GM12878 (cell line): Measurements from ENCODE around the gene GPRIN2. TPM values are rescaled to one million over a fixed set of nuclear protein-coding genes. Genes with fewer than 3 reads are reported as not detected.

ENCODE experiments used
- ATAC-seq: fragments of 200-7000 bp; cut with Tn5 transposase; 3 replicates; pipeline ENCODE4 v1.9.1; 2020; ENCODE audit warnings: mild to moderate bottlenecking, moderate library complexity
- BruUV-seq: library from RNA; stranded (reverse); fragments of 400-500 nt; replicated peaks from 2 replicates; lab custom pipeline; 2021; lab: Mats Ljungman, UMichigan
- CTCF ChIA-PET: fragments of 300-600 bp; sonication (Branson Sonifier 250); formaldehyde crosslinking; extraction: SDS; loops from one replicate; lab custom pipeline; 2021; ENCODE audit warnings: inconsistent platforms; lab: Yijun Ruan, JAX
- POLR2A ChIA-PET: fragments of 350-600 bp; formaldehyde crosslinking; extraction: SDS; loops from one replicate; lab custom pipeline; 2021; ENCODE audit warnings: inconsistent platforms; lab: Charles Lee
- RAD21 ChIA-PET: fragments of 300-600 bp; sonication (Branson Sonifier 250); formaldehyde crosslinking; loops from one replicate; lab custom pipeline; 2023; ENCODE audit warnings: antibody characterized with exemption; ENCODE audit not compliant: unreplicated experiment; lab: Charles Lee
- SMC1A ChIA-PET: fragments of 300-600 bp; sonication (Branson Sonifier 250); formaldehyde crosslinking; loops from one replicate; lab custom pipeline; 2023; ENCODE audit not compliant: unreplicated experiment, uncharacterized antibody; lab: Charles Lee
- DNase-seq: peaks from one replicate; pipeline ENCODE4 v3.0.0-alpha.2; 2011; ENCODE audit warnings: low read depth, low spot score
- FAIRE-seq: peaks from 3 replicates; lab custom pipeline; 2011; peaks lifted over from hg19 to GRCh38; lab: Jason Lieb, UNC
- H2AFZ ChIP-seq: 2 replicates; pipeline ENCODE4 v1.6.0; 2011; ENCODE audit warnings: low read depth, low read length, control low read depth; ENCODE audit not compliant: control insufficient read depth
- H3K27ac ChIP-seq: 2 replicates; pipeline ENCODE4 v1.5.1; 2011; ENCODE audit warnings: control low read depth; ENCODE audit not compliant: control insufficient read depth, insufficient read depth
- H3K27me3 ChIP-seq, 2 experiments: replicated peaks in 1 of 2; 2 replicates each; pipeline versions ENCODE4 v1.6.0 to v1.6.1; 2011; ENCODE audit warnings: low read length in 1 of 2; ENCODE audit not compliant: control insufficient read depth in 2 of 2, insufficient read depth in 2 of 2
- H3K36me3 ChIP-seq, 2 experiments: 2 replicates each; pipeline ENCODE4 v1.5.1; 2011; ENCODE audit warnings: low read length in 1 of 2; ENCODE audit not compliant: control insufficient read depth in 2 of 2, insufficient read depth in 2 of 2
- H3K4me1 ChIP-seq: 2 replicates; pipeline ENCODE4 v1.6.1; 2011; ENCODE audit warnings: mild to moderate bottlenecking, low read length, moderate library complexity, mixed read lengths; ENCODE audit not compliant: control insufficient read depth, insufficient read depth
- H3K4me2 ChIP-seq: 2 replicates; pipeline ENCODE4 v1.6.0; 2011; ENCODE audit warnings: control low read depth; ENCODE audit not compliant: control insufficient read depth, insufficient read depth
- H3K4me3 ChIP-seq: fragments of 200-600 bp; sonication (generic); 2 replicates; pipeline ENCODE4 v1.5.1; 2016
- H3K79me2 ChIP-seq: 2 replicates; pipeline ENCODE4 v1.6.0; 2011; ENCODE audit warnings: low read length; ENCODE audit not compliant: control insufficient read depth, insufficient read depth
- H3K9ac ChIP-seq: 2 replicates; pipeline ENCODE4 v1.8.0; 2011; ENCODE audit warnings: low read length, control low read depth, mixed read lengths; ENCODE audit not compliant: control insufficient read depth, insufficient read depth
- H3K9me3 ChIP-seq: replicated peaks from 3 replicates; pipeline ENCODE4 v1.5.1; 2011; ENCODE audit warnings: mild to moderate bottlenecking, low read length; ENCODE audit not compliant: control insufficient read depth, insufficient read depth
- H4K20me1 ChIP-seq: 2 replicates; pipeline ENCODE4 v1.6.0; 2011; ENCODE audit not compliant: control insufficient read depth, insufficient read depth
- MXI1 ChIP-seq: fragments of 150-350 bp; IDR thresholded peaks from 2 replicates; pipeline ENCODE4 v1.6.1; 2011; ENCODE audit warnings: low read depth, mild to moderate bottlenecking, inconsistent platforms, low read length, improper control_type of control experiment
- PAX5 ChIP-seq: IDR thresholded peaks from 2 replicates; pipeline ENCODE4 v1.6.1; 2011; ENCODE audit warnings: low read depth, low read length, borderline replicate concordance
- RBBP5 ChIP-seq: fragments of 200-600 bp; sonication (generic); conservative IDR thresholded peaks from 2 replicates; pipeline ENCODE4 v1.6.1; 2016
- TARDBP ChIP-seq: IDR thresholded peaks from 2 replicates; pipeline ENCODE4 v1.6.1; 2016; ENCODE audit warnings: borderline replicate concordance
- ZNF384 ChIP-seq: IDR thresholded peaks from 2 replicates; pipeline ENCODE4 v1.6.1; 2012; ENCODE audit warnings: low read depth, mild to moderate bottlenecking, low read length, improper control_type of control experiment, borderline replicate concordance
- WGBS: methylation state at CpG from one replicate; pipeline ENCODE4 v1.1.6; 2016; ENCODE audit warnings: low lambda C conversion rate; ENCODE audit not compliant: insufficient replicate concordance, insufficient coverage; ENCODE audit errors: missing lambda C conversion rate; 5-methylcytosine and 5-hydroxymethylcytosine counted together
- in situ Hi-C: fragments of 300-500 bp; cut with MboI; formaldehyde crosslinking; loops from 9 replicates; pipeline ENCODE4 v1.14.3; 2018; ENCODE audit warnings: mixed read lengths
- intact Hi-C: fragments of 100-400 bp; cut with micrococcal nuclease; formaldehyde crosslinking; loops from one replicate; pipeline ENCODE4 v1.14.2; 2022; ENCODE audit not compliant: unreplicated experiment
- polyA plus RNA-seq, 11 experiments: library from polyadenylated mRNA; depleted of rRNA in 4 of 11; unstranded in 6 of 11; stranded (reverse) in 5 of 11; fragments of >200 nt; fragmentation: Nextera tagmentation in 4 of 11; fragmentation: Illumina TruSeq in 1 of 11; extraction: Ambion mirVana in 4 of 11; extraction: Trizol in 1 of 11; gene quantifications; 1 replicate in 1 of 11; 2 replicates in 10 of 11; pipeline versions ENCODE4 v1.2.1 to v1.2.3, GENCODE V29; 2011 to 2016; ENCODE audit warnings: inconsistent platforms in 2 of 11, missing spikeins in 2 of 11, low read depth in 1 of 11
- total RNA-seq, 4 experiments: library from RNA; depleted of rRNA in 3 of 4; stranded (reverse); fragments of >200 nt in 3 of 4; fragmentation: Illumina TruSeq in 1 of 4; extraction: Trizol in 1 of 4; gene quantifications; 2 replicates each; pipeline versions ENCODE4 v1.2.1 to v1.2.3, GENCODE V29; 2013 to 2021
- TF ChIP-seq, protein P1 (sequence below): fragments of 450-650 bp; IDR thresholded peaks from 2 replicates; pipeline ENCODE4 v1.6.1; 2017; ENCODE audit warnings: mild to moderate bottlenecking
- TF ChIP-seq, protein P2 (sequence below): fragments of 450-650 bp; IDR thresholded peaks from 2 replicates; pipeline ENCODE4 v1.6.1; 2014; ENCODE audit warnings: mild to moderate bottlenecking
- TF ChIP-seq, protein P3 (sequence below): fragments of 450-650 bp; IDR thresholded peaks from 2 replicates; pipeline ENCODE4 v1.6.1; 2017; ENCODE audit warnings: low read depth, mild to moderate bottlenecking, moderate library complexity
- TF ChIP-seq, protein P4 (sequence below): fragments of 450-650 bp; IDR thresholded peaks from 2 replicates; pipeline ENCODE4 v1.6.1; 2016; ENCODE audit warnings: mild to moderate bottlenecking
- TF ChIP-seq, protein P5 (sequence below): IDR thresholded peaks from 2 replicates; pipeline ENCODE4 v1.6.1; 2011; ENCODE audit warnings: low read depth, mild to moderate bottlenecking, low read length, moderate library complexity, borderline replicate concordance; ENCODE audit errors: extremely low read depth
- TF ChIP-seq, protein P6 (sequence below): fragments of 450-650 bp; IDR thresholded peaks from 2 replicates; pipeline ENCODE4 v1.6.1; 2017; ENCODE audit warnings: mild to moderate bottlenecking, low read depth, inconsistent platforms; ENCODE audit not compliant: poor library complexity, severe bottlenecking

The GPRIN2 gene
- total and polyA plus RNA-seq, 10 of the 15 experiments (the other 5 are each of a cell fraction or from before 2014, with no cell fraction given), result 0.13 TPM; not detected in 9

DNA sequence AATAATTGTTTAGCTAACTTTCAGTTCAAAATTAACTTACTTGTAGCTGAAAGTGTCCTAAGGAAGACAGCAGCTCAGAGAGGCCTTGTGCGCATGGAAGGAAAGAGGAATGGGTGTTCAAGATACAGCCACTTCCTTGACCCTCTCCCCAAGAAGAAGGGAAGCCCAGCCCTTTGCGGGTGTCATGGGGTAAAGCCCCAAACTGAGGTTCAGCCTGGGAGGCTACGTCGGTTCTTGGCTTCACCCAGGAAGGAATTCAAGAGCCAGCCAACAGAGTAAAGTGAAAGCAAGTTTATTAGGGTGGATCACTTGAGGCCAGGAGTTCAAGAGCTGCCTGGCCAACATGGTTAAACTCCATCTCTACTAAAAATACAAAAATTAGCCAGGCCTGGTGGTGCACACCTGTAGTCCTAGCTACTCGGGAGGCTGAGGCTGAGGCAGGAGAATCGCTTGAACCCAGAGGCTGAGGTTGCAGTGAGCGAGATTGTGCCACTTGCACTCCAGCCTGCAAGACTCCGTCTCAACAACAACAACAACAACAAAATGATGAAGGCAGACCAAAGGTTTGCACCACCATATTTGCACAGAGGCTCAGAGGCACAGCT, 15.9 kb downstream of the GPRIN2 start (continued):
- TF ChIP-seq, protein P1, sequence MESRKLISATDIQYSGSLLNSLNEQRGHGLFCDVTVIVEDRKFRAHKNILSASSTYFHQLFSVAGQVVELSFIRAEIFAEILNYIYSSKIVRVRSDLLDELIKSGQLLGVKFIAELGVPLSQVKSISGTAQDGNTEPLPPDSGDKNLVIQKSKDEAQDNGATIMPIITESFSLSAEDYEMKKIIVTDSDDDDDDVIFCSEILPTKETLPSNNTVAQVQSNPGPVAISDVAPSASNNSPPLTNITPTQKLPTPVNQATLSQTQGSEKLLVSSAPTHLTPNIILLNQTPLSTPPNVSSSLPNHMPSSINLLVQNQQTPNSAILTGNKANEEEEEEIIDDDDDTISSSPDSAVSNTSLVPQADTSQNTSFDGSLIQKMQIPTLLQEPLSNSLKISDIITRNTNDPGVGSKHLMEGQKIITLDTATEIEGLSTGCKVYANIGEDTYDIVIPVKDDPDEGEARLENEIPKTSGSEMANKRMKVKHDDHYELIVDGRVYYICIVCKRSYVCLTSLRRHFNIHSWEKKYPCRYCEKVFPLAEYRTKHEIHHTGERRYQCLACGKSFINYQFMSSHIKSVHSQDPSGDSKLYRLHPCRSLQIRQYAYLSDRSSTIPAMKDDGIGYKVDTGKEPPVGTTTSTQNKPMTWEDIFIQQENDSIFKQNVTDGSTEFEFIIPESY, result no peak

DNA sequence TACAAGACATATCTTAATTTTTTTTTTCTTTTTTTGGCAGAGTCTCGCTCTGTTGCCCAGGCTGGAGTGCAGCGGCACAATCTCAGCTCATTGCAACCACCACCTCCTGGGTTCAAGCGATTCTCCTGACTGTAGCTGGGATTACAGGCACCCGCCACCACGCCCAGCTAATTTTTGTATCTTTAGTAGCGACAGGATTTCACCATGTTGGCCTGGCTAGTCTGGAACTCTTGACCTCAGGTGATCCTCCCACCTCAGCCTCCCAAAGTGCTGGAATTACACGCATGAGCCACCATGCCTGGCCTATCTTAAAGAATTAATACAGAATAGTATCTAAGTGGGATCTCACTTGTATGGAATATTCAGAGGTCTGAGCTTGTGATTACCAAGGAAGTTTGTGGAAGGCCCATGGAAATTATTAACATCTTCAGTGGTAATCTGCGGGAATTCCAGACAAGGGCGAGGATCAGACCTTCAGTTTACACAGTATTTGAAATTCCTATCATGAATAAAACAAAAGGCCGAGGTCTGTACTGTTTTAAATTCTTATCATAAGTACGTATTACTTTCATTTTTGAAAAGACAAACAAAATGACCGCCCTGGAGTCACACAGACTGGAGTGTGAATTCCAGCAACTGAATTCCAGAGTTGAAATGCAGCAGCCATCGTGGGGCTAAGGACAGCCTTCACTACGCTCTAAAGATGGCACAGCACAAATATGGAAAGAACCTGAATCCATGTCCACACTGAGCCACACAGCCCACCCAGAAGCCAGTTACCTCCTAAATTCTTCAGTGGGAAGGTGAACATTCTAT, 16.7 kb downstream of the GPRIN2 start:
- no peak overlapping the region for H3K27ac ChIP-seq
- no peaks in the 10 kb centered on the region for H3K9me3 ChIP-seq
- POLR2A ChIA-PET, result no interaction called here
- in situ Hi-C loops, result no loop called here
- H3K36me3 ChIP-seq, result no peaks in the 10 kb centered on the region
- H2AFZ ChIP-seq, result no peak overlapping the region
- H3K79me2 ChIP-seq, result no peaks in the 10 kb centered on the region
- RAD21 ChIA-PET, result no interaction called here
- DNase-seq (no peak), ATAC-seq (no peak), FAIRE-seq (no peak)
- intact Hi-C loops, result no loop called here
- no peak overlapping the region for H3K4me2 ChIP-seq
- no peaks in the 10 kb centered on the region for H4K20me1 ChIP-seq
- no peak overlapping the region for H3K9ac ChIP-seq
- H3K4me3 ChIP-seq, result no peak overlapping the region
- 39% methylated on average over 14 of the region's 14 CpGs for WGBS
- no peaks in the 10 kb centered on the region for H3K4me1 ChIP-seq
- BruUV-seq, result no TSS peak
- SMC1A ChIA-PET, result no interaction called here
- CTCF ChIA-PET, result no interaction called here
- H3K27me3 ChIP-seq, result peaks cover 0 to 5% of the 10 kb centered on the region in 2 experiments; a peak in 1 of 4 replicates
- TF ChIP-seq, protein P2, sequence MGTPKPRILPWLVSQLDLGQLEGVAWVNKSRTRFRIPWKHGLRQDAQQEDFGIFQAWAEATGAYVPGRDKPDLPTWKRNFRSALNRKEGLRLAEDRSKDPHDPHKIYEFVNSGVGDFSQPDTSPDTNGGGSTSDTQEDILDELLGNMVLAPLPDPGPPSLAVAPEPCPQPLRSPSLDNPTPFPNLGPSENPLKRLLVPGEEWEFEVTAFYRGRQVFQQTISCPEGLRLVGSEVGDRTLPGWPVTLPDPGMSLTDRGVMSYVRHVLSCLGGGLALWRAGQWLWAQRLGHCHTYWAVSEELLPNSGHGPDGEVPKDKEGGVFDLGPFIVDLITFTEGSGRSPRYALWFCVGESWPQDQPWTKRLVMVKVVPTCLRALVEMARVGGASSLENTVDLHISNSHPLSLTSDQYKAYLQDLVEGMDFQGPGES, result no peak
- no peak for TF ChIP-seq MXI1
- no peak for TF ChIP-seq ZNF384
- TF ChIP-seq, protein P3, sequence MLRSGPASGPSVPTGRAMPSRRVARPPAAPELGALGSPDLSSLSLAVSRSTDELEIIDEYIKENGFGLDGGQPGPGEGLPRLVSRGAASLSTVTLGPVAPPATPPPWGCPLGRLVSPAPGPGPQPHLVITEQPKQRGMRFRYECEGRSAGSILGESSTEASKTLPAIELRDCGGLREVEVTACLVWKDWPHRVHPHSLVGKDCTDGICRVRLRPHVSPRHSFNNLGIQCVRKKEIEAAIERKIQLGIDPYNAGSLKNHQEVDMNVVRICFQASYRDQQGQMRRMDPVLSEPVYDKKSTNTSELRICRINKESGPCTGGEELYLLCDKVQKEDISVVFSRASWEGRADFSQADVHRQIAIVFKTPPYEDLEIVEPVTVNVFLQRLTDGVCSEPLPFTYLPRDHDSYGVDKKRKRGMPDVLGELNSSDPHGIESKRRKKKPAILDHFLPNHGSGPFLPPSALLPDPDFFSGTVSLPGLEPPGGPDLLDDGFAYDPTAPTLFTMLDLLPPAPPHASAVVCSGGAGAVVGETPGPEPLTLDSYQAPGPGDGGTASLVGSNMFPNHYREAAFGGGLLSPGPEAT, result no peak
- TF ChIP-seq, protein P4, sequence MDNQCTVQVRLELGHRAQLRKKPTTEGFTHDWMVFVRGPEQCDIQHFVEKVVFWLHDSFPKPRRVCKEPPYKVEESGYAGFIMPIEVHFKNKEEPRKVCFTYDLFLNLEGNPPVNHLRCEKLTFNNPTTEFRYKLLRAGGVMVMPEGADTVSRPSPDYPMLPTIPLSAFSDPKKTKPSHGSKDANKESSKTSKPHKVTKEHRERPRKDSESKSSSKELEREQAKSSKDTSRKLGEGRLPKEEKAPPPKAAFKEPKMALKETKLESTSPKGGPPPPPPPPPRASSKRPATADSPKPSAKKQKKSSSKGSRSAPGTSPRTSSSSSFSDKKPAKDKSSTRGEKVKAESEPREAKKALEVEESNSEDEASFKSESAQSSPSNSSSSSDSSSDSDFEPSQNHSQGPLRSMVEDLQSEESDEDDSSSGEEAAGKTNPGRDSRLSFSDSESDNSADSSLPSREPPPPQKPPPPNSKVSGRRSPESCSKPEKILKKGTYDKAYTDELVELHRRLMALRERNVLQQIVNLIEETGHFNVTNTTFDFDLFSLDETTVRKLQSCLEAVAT, result no peak
- no peak for TF ChIP-seq PAX5
- TF ChIP-seq, protein P5, sequence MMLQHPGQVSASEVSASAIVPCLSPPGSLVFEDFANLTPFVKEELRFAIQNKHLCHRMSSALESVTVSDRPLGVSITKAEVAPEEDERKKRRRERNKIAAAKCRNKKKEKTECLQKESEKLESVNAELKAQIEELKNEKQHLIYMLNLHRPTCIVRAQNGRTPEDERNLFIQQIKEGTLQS, result no peak
- TF ChIP-seq TARDBP, result no peak
- TF ChIP-seq, protein P6, sequence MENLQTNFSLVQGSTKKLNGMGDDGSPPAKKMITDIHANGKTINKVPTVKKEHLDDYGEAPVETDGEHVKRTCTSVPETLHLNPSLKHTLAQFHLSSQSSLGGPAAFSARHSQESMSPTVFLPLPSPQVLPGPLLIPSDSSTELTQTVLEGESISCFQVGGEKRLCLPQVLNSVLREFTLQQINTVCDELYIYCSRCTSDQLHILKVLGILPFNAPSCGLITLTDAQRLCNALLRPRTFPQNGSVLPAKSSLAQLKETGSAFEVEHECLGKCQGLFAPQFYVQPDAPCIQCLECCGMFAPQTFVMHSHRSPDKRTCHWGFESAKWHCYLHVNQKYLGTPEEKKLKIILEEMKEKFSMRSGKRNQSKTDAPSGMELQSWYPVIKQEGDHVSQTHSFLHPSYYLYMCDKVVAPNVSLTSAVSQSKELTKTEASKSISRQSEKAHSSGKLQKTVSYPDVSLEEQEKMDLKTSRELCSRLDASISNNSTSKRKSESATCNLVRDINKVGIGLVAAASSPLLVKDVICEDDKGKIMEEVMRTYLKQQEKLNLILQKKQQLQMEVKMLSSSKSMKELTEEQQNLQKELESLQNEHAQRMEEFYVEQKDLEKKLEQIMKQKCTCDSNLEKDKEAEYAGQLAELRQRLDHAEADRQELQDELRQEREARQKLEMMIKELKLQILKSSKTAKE, result no peak
- no peak for TF ChIP-seq RBBP5
